Activated CD4-positive, alpha-beta T cell treated with anti-CD3 and anti-CD28 coated beads, Interleukin-2, amount 10 ng/mL, durations not matched to agents 24 days and 14 days (primary cell): Measurements from ENCODE around the gene MAP10. TPM values are rescaled to one million over a fixed set of nuclear protein-coding genes. Genes with fewer than 3 reads are reported as not detected.

Experiments
- DNase-seq: peaks from one replicate; pipeline ENCODE4 v3.0.0; 2022
- H3K27ac Mint-ChIP-seq: one replicate; pipeline ENCODE4 v1.8.0; 2022; ENCODE audit warnings: mild to moderate bottlenecking, mixed read lengths
- H3K27me3 Mint-ChIP-seq: one replicate; pipeline ENCODE4 v1.8.0; 2022; ENCODE audit warnings: mixed read lengths
- H3K36me3 Mint-ChIP-seq: one replicate; pipeline ENCODE4 v1.8.0; 2022; ENCODE audit warnings: low read depth, mild to moderate bottlenecking, mixed read lengths
- H3K4me1 Mint-ChIP-seq: one replicate; pipeline ENCODE4 v1.8.0; 2021; ENCODE audit warnings: mixed read lengths
- H3K4me3 Mint-ChIP-seq: one replicate; pipeline ENCODE4 v1.8.0; 2022; ENCODE audit warnings: mild to moderate bottlenecking, moderate library complexity, mixed read lengths
- H3K9me3 Mint-ChIP-seq: one replicate; pipeline ENCODE4 v1.8.0; 2021; ENCODE audit warnings: mixed read lengths
- intact Hi-C: fragments of 100-400 bp; cut with micrococcal nuclease; formaldehyde crosslinking; loops from one replicate; pipeline ENCODE4 v1.15.1; 2023
- total RNA-seq: library from RNA; stranded (reverse); gene quantifications from 2 replicates; pipeline ENCODE4 v1.2.3, GENCODE V29; 2022

Gene MAP10, protein sequence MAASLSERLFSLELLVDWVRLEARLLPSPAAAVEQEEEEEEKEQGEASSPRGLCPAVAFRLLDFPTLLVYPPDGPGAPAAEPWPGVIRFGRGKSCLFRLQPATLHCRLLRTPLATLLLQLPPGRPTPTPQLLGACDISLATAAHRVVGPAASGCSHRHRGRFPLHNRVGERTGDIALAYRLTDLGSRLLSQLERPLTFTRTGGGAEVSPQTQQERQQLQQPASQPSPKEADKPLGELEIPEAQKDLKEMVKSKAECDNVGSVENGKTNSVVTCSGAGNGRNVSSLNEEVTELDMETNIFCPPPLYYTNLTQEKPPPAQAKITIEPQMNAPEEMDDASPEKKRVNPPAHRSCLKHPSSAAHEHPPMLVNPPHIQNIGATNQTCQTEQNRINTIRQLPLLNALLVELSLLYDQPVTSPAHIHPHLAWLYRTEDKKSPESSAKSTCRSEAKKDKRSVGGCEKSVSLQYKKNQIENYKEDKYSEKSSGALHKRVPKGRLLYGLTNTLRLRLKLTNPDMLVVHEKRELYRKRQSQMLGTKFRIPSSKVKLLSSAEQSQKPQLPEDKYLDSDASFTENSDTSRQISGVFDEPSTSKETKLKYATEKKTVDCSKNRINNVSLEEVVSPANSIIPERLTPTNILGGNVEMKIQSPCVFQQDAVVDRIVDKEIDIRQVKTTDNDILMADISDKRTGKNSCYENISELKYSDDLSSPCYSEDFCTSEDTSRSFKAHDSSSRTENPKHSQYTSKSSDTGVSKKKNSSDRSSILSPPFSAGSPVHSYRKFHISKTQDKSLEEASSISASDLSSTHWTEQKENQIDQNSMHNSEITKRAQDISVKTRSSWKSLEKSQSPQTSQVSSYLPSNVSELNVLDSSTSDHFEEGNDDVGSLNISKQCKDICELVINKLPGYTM
- 2.6 and 2.7 TPM in 2 replicates for total RNA-seq

DNA sequence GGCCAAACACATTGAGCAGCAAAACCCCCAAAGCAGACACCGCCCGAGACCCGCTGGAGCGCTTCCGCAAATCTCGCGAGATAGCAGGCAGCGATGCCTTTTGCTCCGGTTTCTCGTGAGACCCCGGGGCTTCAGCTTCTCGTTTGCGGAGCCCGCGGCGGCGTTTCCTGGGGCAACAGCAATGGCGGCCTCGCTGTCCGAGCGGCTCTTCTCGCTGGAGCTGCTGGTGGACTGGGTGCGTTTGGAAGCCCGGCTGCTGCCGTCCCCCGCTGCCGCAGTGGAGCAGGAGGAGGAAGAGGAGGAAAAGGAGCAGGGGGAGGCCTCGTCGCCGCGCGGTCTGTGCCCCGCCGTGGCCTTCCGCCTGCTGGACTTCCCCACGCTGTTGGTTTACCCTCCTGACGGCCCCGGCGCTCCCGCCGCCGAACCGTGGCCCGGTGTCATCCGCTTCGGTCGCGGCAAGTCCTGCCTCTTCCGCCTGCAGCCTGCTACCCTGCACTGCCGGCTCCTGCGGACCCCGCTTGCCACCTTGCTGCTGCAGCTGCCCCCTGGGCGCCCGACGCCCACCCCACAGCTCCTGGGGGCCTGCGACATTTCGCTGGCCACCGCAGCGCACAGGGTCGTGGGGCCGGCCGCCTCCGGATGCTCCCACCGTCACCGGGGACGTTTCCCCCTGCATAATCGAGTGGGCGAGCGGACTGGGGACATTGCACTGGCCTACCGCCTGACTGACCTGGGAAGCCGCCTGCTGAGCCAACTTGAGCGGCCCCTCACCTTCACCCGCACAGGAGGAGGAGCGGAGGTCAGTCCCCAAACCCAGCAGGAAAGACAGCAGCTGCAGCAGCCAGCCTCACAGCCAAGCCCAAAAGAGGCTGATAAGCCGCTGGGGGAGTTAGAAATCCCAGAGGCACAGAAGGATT is at the start of gene MAP10:
MAP10 (plus strand) TSS at position 148 of the 917 bp plus-strand sequence; CDS start at position 182, 34 bp downstream.
- peaks cover 27% of the 10 kb centered on the region for H3K4me1 Mint-ChIP-seq
- H3K27me3 Mint-ChIP-seq, result peaks cover 10% of the 10 kb centered on the region
- H3K36me3 Mint-ChIP-seq, result peaks cover 11% of the 10 kb centered on the region
- peak within 1 kb of the TSS; percentile 86 for H3K27ac Mint-ChIP-seq
- intact Hi-C loops, result loop anchor here (2.0 to 10.0 kb wide), 4 partner anchors 119 to 1828 kb away; partner anchors contain the start of genes ARV1, NTPCR and TTC13
- peaks cover 13% of the 10 kb centered on the region for H3K9me3 Mint-ChIP-seq
- H3K4me3 Mint-ChIP-seq, result peak within 1 kb of the TSS; percentile 91
- peak; percentile 94 for DNase-seq

DNA sequence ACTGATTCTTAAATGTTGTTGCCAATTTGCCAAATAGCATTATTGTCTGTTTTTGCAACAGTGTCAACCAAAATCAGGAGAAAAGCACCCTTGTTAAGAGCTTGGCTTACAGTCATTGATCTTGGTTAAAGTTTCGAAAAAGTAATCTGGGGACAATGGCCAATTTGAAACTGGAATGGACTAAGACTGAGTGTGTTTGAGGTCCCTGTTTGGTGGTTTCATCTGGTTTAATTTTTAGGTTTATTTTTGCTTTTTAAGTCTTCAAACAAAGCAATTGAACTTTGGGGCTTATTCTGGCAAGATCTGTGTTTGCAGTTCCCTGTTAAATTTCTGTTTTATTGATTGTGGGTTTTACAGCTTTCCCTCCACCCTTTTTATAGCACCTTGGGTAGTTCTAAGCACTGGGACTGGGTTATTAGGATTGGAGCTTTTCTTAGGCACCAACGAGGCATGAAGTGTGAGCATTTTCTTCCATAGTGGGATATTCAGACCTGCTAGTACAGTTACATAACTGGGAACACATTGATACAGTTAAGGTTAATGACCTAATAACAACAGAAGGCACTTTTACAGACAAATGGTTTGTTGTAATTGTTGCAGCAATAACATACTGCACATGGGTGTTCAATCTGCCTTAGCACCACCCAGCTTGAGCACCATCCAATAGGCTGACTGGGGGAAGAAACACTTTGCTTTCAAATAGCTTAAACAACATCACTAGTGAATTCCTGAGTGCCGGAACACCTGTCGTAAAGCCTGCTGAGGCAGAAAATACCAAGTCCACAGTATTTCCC is 40.6 kb upstream of the MAP10 start:
- Mint-ChIP-seq H3K9me3 (peaks cover 9% of the 10 kb centered on the region), H3K4me3 (no peak overlapping the region), H3K27me3 (peaks cover 8% of the 10 kb centered on the region), H3K36me3 (no peaks in the 10 kb centered on the region), H3K27ac (no peak overlapping the region), H3K4me1 (no peaks in the 10 kb centered on the region)
- DNase-seq, result no peak
- intact Hi-C loops, result no loop called here

GRCh38 chr1:232765542-232765941 is 39.7 kb upstream of the MAP10 start:
- DNase-seq, result no peak
- no peak overlapping the region for H3K4me3 Mint-ChIP-seq
- no peaks in the 10 kb centered on the region for H3K36me3 Mint-ChIP-seq
- H3K9me3 Mint-ChIP-seq, result peaks cover 9% of the 10 kb centered on the region
- H3K27ac Mint-ChIP-seq, result no peak overlapping the region
- H3K27me3 Mint-ChIP-seq, result peaks cover 8% of the 10 kb centered on the region
- H3K4me1 Mint-ChIP-seq, result no peaks in the 10 kb centered on the region
- intact Hi-C loops, result no loop called here

- H3K36me3 Mint-ChIP-seq, result no peaks in the 10 kb centered on the region
- H3K4me3 Mint-ChIP-seq, result no peak overlapping the region
- intact Hi-C loops, result no loop called here
- peaks cover 9% of the 10 kb centered on the region for H3K9me3 Mint-ChIP-seq
- no peaks in the 10 kb centered on the region for H3K4me1 Mint-ChIP-seq
- no peak for DNase-seq
- peaks cover 8% of the 10 kb centered on the region for H3K27me3 Mint-ChIP-seq
- H3K27ac Mint-ChIP-seq, result no peak overlapping the region
Observed at GRCh38 chr1:232766241-232766890, 38.9 kb upstream of the MAP10 start.

DNA sequence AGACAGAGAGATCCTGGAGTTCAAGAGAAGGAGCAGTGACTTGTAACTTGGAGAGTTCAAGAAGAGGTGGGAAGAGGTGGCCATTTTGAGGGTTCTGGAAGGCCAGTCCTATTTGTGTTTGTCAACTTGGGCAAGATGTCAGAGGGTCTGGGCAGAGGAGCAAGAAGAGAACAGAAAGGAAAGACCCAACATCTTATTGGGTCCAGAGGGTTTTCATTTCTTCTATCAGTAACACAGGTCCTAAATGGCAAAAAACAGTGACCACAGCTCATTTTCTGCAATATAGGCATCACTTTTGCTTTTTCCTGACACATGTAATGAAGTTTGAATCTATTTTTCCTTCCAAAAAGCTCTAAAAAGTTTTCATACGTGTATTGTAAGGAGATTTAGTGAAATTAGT is 38.3 kb upstream of the MAP10 start:
- Mint-ChIP-seq H3K36me3 (no peaks in the 10 kb centered on the region), H3K9me3 (peaks cover 9% of the 10 kb centered on the region), H3K4me3 (no peak overlapping the region), H3K27me3 (peaks cover 8% of the 10 kb centered on the region), H3K27ac (no peak overlapping the region), H3K4me1 (no peaks in the 10 kb centered on the region)
- no peak for DNase-seq
- intact Hi-C loops, result no loop called here

DNA sequence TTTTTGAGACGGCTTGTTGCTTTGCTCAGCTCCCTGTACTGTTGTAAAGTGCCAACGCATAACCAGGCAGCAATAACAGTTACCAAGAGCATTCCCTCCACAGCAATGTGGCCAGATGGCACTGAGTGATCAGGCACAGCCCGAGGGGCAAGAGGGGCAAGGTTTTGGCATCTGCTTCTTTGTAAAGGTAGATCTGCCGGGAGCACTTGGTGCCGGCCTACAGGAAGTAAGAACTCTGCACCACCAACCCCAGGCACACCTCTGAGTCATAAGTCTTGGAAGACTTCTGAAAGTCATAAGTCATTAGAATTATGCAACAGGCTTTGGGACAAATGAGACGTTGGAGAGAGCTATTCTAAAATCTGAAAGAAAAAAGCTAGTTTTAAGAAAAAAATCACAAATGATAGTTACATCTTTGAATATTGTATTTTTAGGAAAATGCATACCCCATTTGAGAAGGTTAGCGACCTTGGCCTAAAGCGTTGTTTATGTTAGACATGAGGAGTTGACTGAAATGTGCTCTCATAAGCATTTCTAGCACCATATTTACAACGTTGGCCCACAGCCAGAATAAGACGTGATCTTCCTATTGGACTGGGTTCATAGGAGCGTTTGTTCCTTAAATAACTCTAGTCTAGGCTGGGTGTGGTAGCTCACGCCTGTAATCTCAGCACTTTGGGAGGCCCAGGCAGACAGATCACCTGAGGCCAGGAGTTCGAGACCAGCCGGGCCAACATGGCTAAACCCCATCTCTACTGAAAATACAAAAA is 37.7 kb upstream of the MAP10 start:
- DNase-seq, result no peak
- intact Hi-C loops, result no loop called here

DNA sequence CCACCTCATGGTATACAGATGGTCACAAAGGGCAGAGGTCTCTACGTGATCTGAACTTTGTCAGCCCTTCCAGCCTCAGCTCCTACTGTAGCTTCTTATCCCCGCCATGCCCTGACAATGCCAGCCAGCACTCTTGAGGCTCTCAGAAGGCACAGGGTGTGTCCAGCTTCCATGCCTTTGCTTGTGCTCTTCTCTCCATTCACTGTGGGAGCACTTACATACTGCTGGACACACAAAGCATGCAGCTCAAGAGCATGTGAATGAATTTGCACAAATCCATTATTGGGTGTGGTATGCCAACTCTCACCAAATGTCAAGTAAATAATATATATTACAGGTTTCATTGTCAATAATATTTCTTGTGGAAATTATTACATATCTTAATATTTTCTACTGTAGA is 36.4 kb upstream of the MAP10 start:
- no peaks in the 10 kb centered on the region for H3K9me3 Mint-ChIP-seq
- H3K36me3 Mint-ChIP-seq, result no peaks in the 10 kb centered on the region
- peaks cover 5% of the 10 kb centered on the region for H3K27me3 Mint-ChIP-seq
- intact Hi-C loops, result no loop called here
- H3K4me3 Mint-ChIP-seq, result no peak overlapping the region
- no peak for DNase-seq
- no peak overlapping the region for H3K27ac Mint-ChIP-seq
- no peaks in the 10 kb centered on the region for H3K4me1 Mint-ChIP-seq

More for the DNA sequence above, 37.7 kb upstream of the MAP10 start:
- H3K4me1 Mint-ChIP-seq, result no peaks in the 10 kb centered on the region
- peaks cover 9% of the 10 kb centered on the region for H3K9me3 Mint-ChIP-seq
- H3K27ac Mint-ChIP-seq, result no peak overlapping the region
- no peaks in the 10 kb centered on the region for H3K36me3 Mint-ChIP-seq
- peaks cover 8% of the 10 kb centered on the region for H3K27me3 Mint-ChIP-seq
- no peak overlapping the region for H3K4me3 Mint-ChIP-seq

DNA sequence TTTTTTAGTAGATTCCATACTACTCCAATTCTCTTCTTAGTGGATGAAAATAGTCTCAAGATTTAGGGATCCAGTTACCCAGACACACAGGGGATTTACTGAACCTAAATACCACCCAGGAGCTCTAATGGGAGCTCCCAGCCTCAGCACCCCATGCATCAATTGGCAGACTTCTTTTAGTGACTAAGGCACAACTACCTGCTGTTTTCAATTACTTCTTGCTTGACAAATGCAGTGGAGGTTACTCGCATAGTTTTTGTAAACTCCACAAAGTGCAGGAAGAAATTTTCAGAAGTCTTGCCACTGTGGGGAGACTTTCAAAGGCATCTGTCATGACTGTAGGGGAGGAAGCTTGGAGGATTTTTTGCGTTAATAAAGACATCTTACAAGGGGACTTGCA is 35.5 kb upstream of the MAP10 start:
- Mint-ChIP-seq H3K27ac (no peak overlapping the region), H3K4me3 (no peak overlapping the region), H3K4me1 (no peaks in the 10 kb centered on the region), H3K9me3 (no peaks in the 10 kb centered on the region), H3K27me3 (no peaks in the 10 kb centered on the region), H3K36me3 (no peaks in the 10 kb centered on the region)
- DNase-seq, result no peak
- intact Hi-C loops, result no loop called here

DNA sequence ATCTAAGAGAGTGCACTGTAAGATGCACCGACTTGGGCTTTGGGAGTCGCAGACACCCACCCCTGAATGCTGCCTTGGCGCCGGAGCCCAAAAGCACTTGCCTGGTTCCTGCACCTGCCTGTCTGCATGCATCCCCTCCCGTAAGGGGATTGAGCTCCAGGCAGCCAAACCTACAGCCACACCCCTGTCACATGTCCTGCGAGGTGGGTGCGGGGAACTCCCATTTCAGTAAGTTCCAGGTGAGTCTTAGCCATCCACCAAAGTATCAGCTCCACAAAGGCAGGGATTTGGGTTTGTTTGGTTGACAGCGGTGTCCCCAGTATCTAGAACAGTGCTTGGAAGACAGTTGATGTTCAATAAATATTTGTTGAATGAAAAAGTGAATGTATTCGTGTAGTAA is 31.5 kb upstream of the MAP10 start:
- Mint-ChIP-seq H3K4me3 (no peak overlapping the region), H3K9me3 (no peaks in the 10 kb centered on the region), H3K4me1 (no peaks in the 10 kb centered on the region), H3K36me3 (no peaks in the 10 kb centered on the region), H3K27me3 (peaks cover 1% of the 10 kb centered on the region), H3K27ac (no peak overlapping the region)
- no peak for DNase-seq
- intact Hi-C loops, result no loop called here

DNA sequence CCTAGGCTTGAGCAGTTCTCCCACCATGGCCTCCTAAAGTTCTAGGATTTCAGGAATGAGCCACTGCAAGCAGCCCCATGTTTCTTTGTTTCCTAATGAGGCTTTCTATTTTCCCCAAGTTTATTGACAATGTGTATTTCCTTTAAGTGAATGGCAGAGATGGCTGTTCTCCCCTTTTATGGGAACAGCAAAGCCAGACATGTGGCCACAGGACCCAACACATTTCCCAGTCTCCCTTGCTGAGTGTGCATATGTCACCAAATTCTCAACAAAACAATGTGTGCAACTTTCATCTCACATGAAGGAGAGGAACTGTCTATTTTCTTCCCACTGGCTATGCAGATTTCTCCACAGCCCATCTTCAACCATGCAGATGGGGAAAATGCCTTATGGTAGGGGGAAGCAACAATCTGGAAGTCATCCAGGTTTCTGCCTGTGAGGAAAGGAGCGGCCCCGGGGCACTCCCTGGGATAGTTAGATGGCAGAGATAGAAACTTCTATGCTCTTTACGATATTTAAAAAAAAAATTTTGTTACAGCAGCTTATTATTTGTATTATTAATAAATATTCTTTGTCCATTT is 28.6 kb upstream of the MAP10 start:
- DNase-seq, result no peak
- intact Hi-C loops, result no loop called here
- no peaks in the 10 kb centered on the region for H3K9me3 Mint-ChIP-seq
- no peak overlapping the region for H3K27ac Mint-ChIP-seq
- H3K36me3 Mint-ChIP-seq, result no peaks in the 10 kb centered on the region
- H3K27me3 Mint-ChIP-seq, result peaks cover 4% of the 10 kb centered on the region
- H3K4me3 Mint-ChIP-seq, result no peak overlapping the region
- no peaks in the 10 kb centered on the region for H3K4me1 Mint-ChIP-seq

DNA sequence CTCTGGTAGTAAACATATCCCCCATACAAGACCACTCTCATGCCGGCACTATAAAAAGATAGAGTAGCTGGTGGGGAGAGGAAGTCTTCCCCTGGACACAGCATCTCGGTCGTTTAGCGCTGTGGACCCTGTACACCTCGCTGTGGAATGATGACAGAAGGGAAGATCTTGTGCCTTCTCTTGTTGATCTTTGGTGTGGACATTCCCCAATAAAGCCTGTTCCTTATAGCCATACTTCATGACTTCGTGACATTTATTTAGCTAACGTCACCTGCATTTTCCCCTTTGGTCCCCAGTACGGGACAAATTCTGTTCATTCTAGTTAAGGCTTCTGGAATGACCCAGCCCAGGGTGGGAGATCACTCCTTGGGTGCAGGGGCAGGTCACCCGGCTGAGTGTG is 24.9 kb upstream of the MAP10 start:
- Mint-ChIP-seq H3K4me3 (no peak overlapping the region), H3K9me3 (no peaks in the 10 kb centered on the region), H3K36me3 (no peaks in the 10 kb centered on the region), H3K4me1 (no peaks in the 10 kb centered on the region), H3K27ac (no peak overlapping the region), H3K27me3 (peaks cover 10% of the 10 kb centered on the region)
- intact Hi-C loops, result no loop called here
- DNase-seq, result no peak

- Mint-ChIP-seq H3K27me3 (peaks cover 14% of the 10 kb centered on the region), H3K4me3 (no peak overlapping the region), H3K27ac (no peak overlapping the region), H3K4me1 (no peaks in the 10 kb centered on the region), H3K9me3 (no peaks in the 10 kb centered on the region), H3K36me3 (no peaks in the 10 kb centered on the region)
- intact Hi-C loops, result no loop called here
- DNase-seq, result no peak
Observed at GRCh38 chr1:232784794-232785193, 20.4 kb upstream of the MAP10 start.
